HEK293 (cell line): ENCODE data around the gene SPTBN2.

Experiments
- BCL11B ChIP-seq: fragments of 450-650 bp; formaldehyde crosslinking; IDR thresholded peaks from 2 replicates; pipeline ENCODE4 v1.5.1; 2016; ENCODE audit warnings: low read depth, missing biosample characterization, missing genetic modification characterization
- GLIS2 ChIP-seq: fragments of 450-650 bp; formaldehyde crosslinking; IDR thresholded peaks from 2 replicates; pipeline ENCODE4 v1.5.1; 2016; ENCODE audit warnings: missing biosample characterization, missing genetic modification characterization
- HOXD13 ChIP-seq: sonication (generic); formaldehyde crosslinking; IDR thresholded peaks from 2 replicates; pipeline ENCODE4 v1.8.0; 2022; ENCODE audit warnings: missing genetic modification reagents, borderline replicate concordance
- KLF7 ChIP-seq: fragments of 450-650 bp; formaldehyde crosslinking; IDR thresholded peaks from 2 replicates; pipeline ENCODE4 v1.5.1; 2016; ENCODE audit warnings: missing biosample characterization, missing genetic modification characterization, borderline replicate concordance
- OVOL3 ChIP-seq: fragments of 450-650 bp; formaldehyde crosslinking; IDR thresholded peaks from 2 replicates; pipeline ENCODE4 v1.5.1; 2016; ENCODE audit warnings: missing biosample characterization, missing genetic modification characterization
- REPIN1 ChIP-seq: fragments of 450-650 bp; formaldehyde crosslinking; IDR thresholded peaks from 2 replicates; pipeline ENCODE4 v1.5.1; 2017; ENCODE audit warnings: missing biosample characterization, missing genetic modification characterization, low read depth
- SP3 ChIP-seq: fragments of 450-650 bp; formaldehyde crosslinking; IDR thresholded peaks from 2 replicates; pipeline ENCODE4 v1.5.1; 2016; ENCODE audit warnings: missing biosample characterization, missing genetic modification characterization
- ZBTB7A ChIP-seq: fragments of 450-650 bp; formaldehyde crosslinking; IDR thresholded peaks from 2 replicates; pipeline ENCODE4 v1.5.1; 2016; ENCODE audit warnings: low read depth, missing biosample characterization, missing genetic modification characterization
- ZNF112 ChIP-seq: fragments of 450-650 bp; formaldehyde crosslinking; IDR thresholded peaks from 2 replicates; pipeline ENCODE4 v1.5.0; 2017; ENCODE audit warnings: missing biosample characterization, missing genetic modification characterization
- ZNF155 ChIP-seq: fragments of 450-650 bp; formaldehyde crosslinking; IDR thresholded peaks from 2 replicates; pipeline ENCODE4 v1.5.1; 2016; ENCODE audit warnings: missing biosample characterization, missing genetic modification characterization
- ZNF350 ChIP-seq: fragments of 450-650 bp; formaldehyde crosslinking; IDR thresholded peaks from 2 replicates; pipeline ENCODE4 v1.5.0; 2017; ENCODE audit warnings: missing biosample characterization, mild to moderate bottlenecking, missing genetic modification characterization
- ZNF354C ChIP-seq: fragments of 450-650 bp; formaldehyde crosslinking; IDR thresholded peaks from 2 replicates; pipeline ENCODE4 v1.5.1; 2016; ENCODE audit warnings: missing biosample characterization, missing genetic modification characterization, low read depth, borderline replicate concordance
- ZNF544 ChIP-seq: fragments of 450-650 bp; formaldehyde crosslinking; IDR thresholded peaks from 2 replicates; pipeline ENCODE4 v1.5.0; 2017; ENCODE audit warnings: missing biosample characterization, missing genetic modification characterization
- ZNF558 ChIP-seq: fragments of 450-650 bp; formaldehyde crosslinking; IDR thresholded peaks from 2 replicates; pipeline ENCODE4 v1.5.1; 2016; ENCODE audit warnings: missing biosample characterization, missing genetic modification characterization
- ZNF560 ChIP-seq: fragments of 450-650 bp; formaldehyde crosslinking; IDR thresholded peaks from 2 replicates; pipeline ENCODE4 v1.5.1; 2017; ENCODE audit warnings: missing biosample characterization, missing genetic modification characterization, borderline replicate concordance
- ZNF571 ChIP-seq: fragments of 450-650 bp; formaldehyde crosslinking; IDR thresholded peaks from 2 replicates; pipeline ENCODE4 v1.5.0; 2017; ENCODE audit warnings: missing biosample characterization, missing genetic modification characterization
- ZNF677 ChIP-seq: fragments of 450-650 bp; IDR thresholded peaks from 2 replicates; pipeline ENCODE4 v1.5.0; 2018; ENCODE audit warnings: missing biosample characterization, mild to moderate bottlenecking, missing genetic modification characterization, moderate library complexity
- ZNF747 ChIP-seq: fragments of 450-650 bp; formaldehyde crosslinking; IDR thresholded peaks from 2 replicates; pipeline ENCODE4 v1.5.1; 2016; ENCODE audit warnings: missing biosample characterization, missing genetic modification characterization
- TF ChIP-seq, protein P1 (sequence below): fragments of 450-650 bp; formaldehyde crosslinking; IDR thresholded peaks from 2 replicates; pipeline ENCODE4 v1.5.1; 2017; ENCODE audit warnings: missing biosample characterization, missing genetic modification characterization
- TF ChIP-seq, protein P2 (sequence below): fragments of 450-650 bp; formaldehyde crosslinking; IDR thresholded peaks from 2 replicates; pipeline ENCODE4 v1.5.1; 2016; ENCODE audit warnings: missing biosample characterization, missing genetic modification characterization
- TF ChIP-seq, protein P3 (sequence below): fragments of 450-650 bp; formaldehyde crosslinking; IDR thresholded peaks from 2 replicates; pipeline ENCODE4 v1.5.1; 2017; ENCODE audit warnings: missing biosample characterization, missing genetic modification characterization
- TF ChIP-seq, protein P4 (sequence below): fragments of 450-650 bp; formaldehyde crosslinking; IDR thresholded peaks from 2 replicates; pipeline ENCODE4; 2016; ENCODE audit warnings: missing biosample characterization, missing genetic modification characterization
- TF ChIP-seq, protein P5 (sequence below): fragments of 450-650 bp; formaldehyde crosslinking; IDR thresholded peaks from 2 replicates; pipeline ENCODE4 v1.5.1; 2016; ENCODE audit warnings: missing biosample characterization, missing genetic modification characterization
- TF ChIP-seq, protein P6 (sequence below): fragments of 450-650 bp; formaldehyde crosslinking; IDR thresholded peaks from 2 replicates; pipeline ENCODE4 v1.5.1; 2016; ENCODE audit warnings: missing biosample characterization, missing genetic modification characterization
- TF ChIP-seq, protein P7 (sequence below): fragments of 450-650 bp; formaldehyde crosslinking; IDR thresholded peaks from 2 replicates; pipeline ENCODE4 v1.5.1; 2016; ENCODE audit warnings: missing biosample characterization, missing genetic modification characterization

Gene SPTBN2

DNA sequence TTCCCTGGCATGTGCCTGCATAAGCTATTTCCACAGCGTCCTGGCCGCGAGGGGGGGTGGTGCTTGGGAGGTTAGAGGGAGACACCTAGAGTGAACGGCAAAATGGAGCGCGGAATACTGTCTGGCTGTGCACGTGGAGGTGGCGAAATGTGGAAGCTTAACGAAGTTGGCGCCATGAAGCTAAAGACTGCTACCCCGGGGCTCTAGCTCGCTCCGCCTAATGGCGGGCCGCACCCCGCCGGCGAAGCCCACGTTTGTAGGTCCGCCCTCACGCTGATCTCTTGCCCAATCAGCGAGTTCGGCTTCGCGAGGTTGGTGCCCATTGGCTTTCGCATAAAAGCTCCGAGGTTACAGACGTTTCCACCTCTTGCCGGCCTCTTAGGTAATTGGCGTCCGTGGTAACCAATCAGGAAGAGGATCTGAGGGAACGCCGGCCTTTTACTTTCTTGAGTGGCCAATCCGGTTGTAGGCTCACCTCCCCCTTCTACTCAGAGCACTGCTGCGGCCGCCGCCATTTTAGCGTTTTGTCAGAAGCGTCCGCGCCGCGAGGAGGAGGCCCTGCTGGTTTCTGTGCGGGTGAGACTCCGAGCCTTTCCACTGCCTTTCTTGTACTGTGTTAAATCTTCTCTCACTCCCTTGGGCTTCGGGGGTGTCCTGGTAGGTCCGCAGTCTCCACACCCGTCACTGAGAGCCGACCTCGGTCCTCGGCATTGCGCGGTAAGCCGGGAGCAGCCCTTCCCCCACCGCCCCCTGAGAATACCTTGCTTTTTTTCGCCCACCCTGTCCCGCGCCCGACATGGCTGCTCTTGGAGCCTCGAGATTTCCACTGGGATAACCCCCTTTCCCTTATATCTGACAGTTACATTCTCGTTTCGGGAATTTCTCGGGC lies 90.6 kb downstream of the SPTBN2 start, which contains the start of gene RBM4 (continued):
- TF ChIP-seq KLF7 (tag by site-specific recombination) (0 out of 2 replicates have a peak, but pooled peaks have one; percentile 38), ZNF350 (tag by site-specific recombination) (no peak), ZNF747 (tag by site-specific recombination) (no peak), ZNF677 (tag by site-specific recombination) (no peak), REPIN1 (tag by site-specific recombination) (no peak), ZNF560 (no peak), ZBTB7A (tag by site-specific recombination) (0 out of 2 replicates have a peak, but pooled peaks have one; percentile 62), ZNF354C (no peak), ZNF112 (tag by site-specific recombination) (no peak), ZNF544 (no peak), SP3 (tag by site-specific recombination) (peak; percentile 58), GLIS2 (tag by site-specific recombination) (peak; percentile 97; the same call in 1 of the 2 replicates), ZNF155 (tag by site-specific recombination) (no peak), OVOL3 (tag by site-specific recombination) (no peak), BCL11B (tag by site-specific recombination) (no peak), HOXD13 (no peak), ZNF558 (tag by site-specific recombination) (no peak), ZNF571 (no peak)
- TF ChIP-seq, protein P1, sequence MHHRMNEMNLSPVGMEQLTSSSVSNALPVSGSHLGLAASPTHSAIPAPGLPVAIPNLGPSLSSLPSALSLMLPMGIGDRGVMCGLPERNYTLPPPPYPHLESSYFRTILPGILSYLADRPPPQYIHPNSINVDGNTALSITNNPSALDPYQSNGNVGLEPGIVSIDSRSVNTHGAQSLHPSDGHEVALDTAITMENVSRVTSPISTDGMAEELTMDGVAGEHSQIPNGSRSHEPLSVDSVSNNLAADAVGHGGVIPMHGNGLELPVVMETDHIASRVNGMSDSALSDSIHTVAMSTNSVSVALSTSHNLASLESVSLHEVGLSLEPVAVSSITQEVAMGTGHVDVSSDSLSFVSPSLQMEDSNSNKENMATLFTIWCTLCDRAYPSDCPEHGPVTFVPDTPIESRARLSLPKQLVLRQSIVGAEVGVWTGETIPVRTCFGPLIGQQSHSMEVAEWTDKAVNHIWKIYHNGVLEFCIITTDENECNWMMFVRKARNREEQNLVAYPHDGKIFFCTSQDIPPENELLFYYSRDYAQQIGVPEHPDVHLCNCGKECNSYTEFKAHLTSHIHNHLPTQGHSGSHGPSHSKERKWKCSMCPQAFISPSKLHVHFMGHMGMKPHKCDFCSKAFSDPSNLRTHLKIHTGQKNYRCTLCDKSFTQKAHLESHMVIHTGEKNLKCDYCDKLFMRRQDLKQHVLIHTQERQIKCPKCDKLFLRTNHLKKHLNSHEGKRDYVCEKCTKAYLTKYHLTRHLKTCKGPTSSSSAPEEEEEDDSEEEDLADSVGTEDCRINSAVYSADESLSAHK (tag by site-specific recombination) = 0 out of 2 replicates have a peak, but pooled peaks have one; percentile 38
- TF ChIP-seq, protein P2, sequence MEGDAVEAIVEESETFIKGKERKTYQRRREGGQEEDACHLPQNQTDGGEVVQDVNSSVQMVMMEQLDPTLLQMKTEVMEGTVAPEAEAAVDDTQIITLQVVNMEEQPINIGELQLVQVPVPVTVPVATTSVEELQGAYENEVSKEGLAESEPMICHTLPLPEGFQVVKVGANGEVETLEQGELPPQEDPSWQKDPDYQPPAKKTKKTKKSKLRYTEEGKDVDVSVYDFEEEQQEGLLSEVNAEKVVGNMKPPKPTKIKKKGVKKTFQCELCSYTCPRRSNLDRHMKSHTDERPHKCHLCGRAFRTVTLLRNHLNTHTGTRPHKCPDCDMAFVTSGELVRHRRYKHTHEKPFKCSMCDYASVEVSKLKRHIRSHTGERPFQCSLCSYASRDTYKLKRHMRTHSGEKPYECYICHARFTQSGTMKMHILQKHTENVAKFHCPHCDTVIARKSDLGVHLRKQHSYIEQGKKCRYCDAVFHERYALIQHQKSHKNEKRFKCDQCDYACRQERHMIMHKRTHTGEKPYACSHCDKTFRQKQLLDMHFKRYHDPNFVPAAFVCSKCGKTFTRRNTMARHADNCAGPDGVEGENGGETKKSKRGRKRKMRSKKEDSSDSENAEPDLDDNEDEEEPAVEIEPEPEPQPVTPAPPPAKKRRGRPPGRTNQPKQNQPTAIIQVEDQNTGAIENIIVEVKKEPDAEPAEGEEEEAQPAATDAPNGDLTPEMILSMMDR (tag by site-specific recombination) = peak; percentile 84
- TF ChIP-seq, protein P3, sequence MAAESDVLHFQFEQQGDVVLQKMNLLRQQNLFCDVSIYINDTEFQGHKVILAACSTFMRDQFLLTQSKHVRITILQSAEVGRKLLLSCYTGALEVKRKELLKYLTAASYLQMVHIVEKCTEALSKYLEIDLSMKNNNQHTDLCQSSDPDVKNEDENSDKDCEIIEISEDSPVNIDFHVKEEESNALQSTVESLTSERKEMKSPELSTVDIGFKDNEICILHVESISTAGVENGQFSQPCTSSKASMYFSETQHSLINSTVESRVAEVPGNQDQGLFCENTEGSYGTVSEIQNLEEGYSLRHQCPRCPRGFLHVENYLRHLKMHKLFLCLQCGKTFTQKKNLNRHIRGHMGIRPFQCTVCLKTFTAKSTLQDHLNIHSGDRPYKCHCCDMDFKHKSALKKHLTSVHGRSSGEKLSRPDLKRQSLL (tag by site-specific recombination) = no peak
- TF ChIP-seq, protein P4, sequence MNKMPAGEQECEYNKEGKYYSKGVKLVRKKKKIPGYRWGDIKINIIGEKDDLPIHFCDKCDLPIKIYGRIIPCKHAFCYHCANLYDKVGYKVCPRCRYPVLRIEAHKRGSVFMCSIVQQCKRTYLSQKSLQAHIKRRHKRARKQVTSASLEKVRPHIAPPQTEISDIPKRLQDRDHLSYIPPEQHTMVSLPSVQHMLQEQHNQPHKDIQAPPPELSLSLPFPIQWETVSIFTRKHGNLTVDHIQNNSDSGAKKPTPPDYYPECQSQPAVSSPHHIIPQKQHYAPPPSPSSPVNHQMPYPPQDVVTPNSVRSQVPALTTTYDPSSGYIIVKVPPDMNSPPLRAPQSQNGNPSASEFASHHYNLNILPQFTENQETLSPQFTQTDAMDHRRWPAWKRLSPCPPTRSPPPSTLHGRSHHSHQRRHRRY = no peak
- TF ChIP-seq, protein P5, sequence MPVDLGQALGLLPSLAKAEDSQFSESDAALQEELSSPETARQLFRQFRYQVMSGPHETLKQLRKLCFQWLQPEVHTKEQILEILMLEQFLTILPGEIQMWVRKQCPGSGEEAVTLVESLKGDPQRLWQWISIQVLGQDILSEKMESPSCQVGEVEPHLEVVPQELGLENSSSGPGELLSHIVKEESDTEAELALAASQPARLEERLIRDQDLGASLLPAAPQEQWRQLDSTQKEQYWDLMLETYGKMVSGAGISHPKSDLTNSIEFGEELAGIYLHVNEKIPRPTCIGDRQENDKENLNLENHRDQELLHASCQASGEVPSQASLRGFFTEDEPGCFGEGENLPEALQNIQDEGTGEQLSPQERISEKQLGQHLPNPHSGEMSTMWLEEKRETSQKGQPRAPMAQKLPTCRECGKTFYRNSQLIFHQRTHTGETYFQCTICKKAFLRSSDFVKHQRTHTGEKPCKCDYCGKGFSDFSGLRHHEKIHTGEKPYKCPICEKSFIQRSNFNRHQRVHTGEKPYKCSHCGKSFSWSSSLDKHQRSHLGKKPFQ (tag by site-specific recombination) = peak; percentile 59; the same call in 1 of the 2 replicates
- TF ChIP-seq, protein P6, sequence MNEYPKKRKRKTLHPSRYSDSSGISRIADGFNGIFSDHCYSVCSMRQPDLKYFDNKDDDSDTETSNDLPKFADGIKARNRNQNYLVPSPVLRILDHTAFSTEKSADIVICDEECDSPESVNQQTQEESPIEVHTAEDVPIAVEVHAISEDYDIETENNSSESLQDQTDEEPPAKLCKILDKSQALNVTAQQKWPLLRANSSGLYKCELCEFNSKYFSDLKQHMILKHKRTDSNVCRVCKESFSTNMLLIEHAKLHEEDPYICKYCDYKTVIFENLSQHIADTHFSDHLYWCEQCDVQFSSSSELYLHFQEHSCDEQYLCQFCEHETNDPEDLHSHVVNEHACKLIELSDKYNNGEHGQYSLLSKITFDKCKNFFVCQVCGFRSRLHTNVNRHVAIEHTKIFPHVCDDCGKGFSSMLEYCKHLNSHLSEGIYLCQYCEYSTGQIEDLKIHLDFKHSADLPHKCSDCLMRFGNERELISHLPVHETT = peak; percentile 36; the same call in 1 of the 2 replicates
- TF ChIP-seq, protein P7, sequence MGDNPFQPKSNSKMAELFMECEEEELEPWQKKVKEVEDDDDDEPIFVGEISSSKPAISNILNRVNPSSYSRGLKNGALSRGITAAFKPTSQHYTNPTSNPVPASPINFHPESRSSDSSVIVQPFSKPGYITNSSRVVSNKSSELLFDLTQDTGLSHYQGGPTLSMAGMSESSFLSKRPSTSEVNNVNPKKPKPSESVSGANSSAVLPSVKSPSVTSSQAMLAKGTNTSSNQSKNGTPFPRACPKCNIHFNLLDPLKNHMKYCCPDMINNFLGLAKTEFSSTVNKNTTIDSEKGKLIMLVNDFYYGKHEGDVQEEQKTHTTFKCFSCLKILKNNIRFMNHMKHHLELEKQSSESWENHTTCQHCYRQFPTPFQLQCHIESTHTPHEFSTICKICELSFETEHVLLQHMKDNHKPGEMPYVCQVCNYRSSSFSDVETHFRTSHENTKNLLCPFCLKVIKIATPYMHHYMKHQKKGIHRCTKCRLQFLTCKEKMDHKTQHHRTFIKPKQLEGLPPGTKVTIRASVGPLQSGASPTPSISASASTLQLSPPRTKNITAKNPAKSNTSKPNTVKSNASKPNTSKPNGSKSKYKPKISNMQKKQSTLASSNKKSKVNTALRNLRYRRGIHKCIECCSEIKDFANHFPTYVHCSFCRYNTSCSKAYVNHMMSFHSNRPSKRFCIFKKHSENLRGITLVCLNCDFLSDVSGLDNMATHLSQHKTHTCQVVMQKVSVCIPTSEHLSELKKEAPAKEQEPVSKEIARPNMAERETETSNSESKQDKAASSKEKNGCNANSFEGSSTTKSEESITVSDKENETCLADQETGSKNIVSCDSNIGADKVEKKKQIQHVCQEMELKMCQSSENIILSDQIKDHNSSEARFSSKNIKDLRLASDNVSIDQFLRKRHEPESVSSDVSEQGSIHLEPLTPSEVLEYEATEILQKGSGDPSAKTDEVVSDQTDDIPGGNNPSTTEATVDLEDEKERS = 0 out of 2 replicates have a peak, but pooled peaks have one; percentile 49
